SU-DHL-6 (cell line): ENCODE measurements around the gene KMT5B.

Source experiments
- H2AFZ ChIP-seq: fragments of 200-600 bp; sonication (generic); 2 replicates; pipeline ENCODE4 v1.6.1; 2014; ENCODE audit warnings: low read depth, mild to moderate bottlenecking, moderate library complexity, mixed read lengths, antibody characterized with exemption, low read length; ENCODE audit not compliant: severe bottlenecking
- H3F3A ChIP-seq: fragments of 200-600 bp; shearing (Covaris generic); 2 replicates; pipeline ENCODE4 v1.6.0; 2016; ENCODE audit warnings: antibody characterized with exemption, mild to moderate bottlenecking; ENCODE audit not compliant: insufficient read depth
- H3K27ac ChIP-seq: fragments of 200-600 bp; sonication (generic); 2 replicates; pipeline ENCODE4 v1.5.1; 2016; ENCODE audit warnings: low read depth, mild to moderate bottlenecking, low read length, moderate library complexity, mixed read lengths
- H3K27me3 ChIP-seq: fragments of 200-600 bp; sonication (generic), shearing (Covaris generic); 2 replicates; pipeline ENCODE4 v1.6.0; 2014; ENCODE audit warnings: mild to moderate bottlenecking, low read length
- H3K36me3 ChIP-seq: fragments of 200-600 bp; sonication (generic); 2 replicates; pipeline ENCODE4 v1.6.1; 2014; ENCODE audit warnings: mild to moderate bottlenecking, low read length, mixed read lengths
- H3K4me2 ChIP-seq: fragments of 300-600, 200-600 bp; shearing (Covaris generic), sonication (generic); 2 replicates; pipeline ENCODE4 v1.6.0; 2014; ENCODE audit warnings: low read length, low read depth, mild to moderate bottlenecking; ENCODE audit not compliant: poor library complexity, severe bottlenecking
- H3K4me3 ChIP-seq: fragments of 200-600 bp; sonication (generic); 2 replicates; pipeline ENCODE4 v1.5.1; 2014; ENCODE audit warnings: antibody characterized with exemption, low read length, mild to moderate bottlenecking, mixed read lengths; ENCODE audit not compliant: insufficient read depth, poor library complexity, severe bottlenecking
- H3K79me2 ChIP-seq: fragments of 200-600 bp; sonication (generic); 2 replicates; pipeline ENCODE4 v1.6.1; 2014; ENCODE audit warnings: mild to moderate bottlenecking, low read length, moderate library complexity; ENCODE audit not compliant: insufficient read depth
- H3K9ac ChIP-seq: fragments of 200-600 bp; sonication (generic); 2 replicates; pipeline ENCODE4 v1.7.0; 2014; ENCODE audit warnings: mild to moderate bottlenecking, low read length
- H3K9me2 ChIP-seq: fragments of 200-600 bp; sonication (generic); replicated peaks from 2 replicates; pipeline ENCODE4 v1.6.1; 2014; ENCODE audit warnings: low read length; ENCODE audit not compliant: insufficient read depth
- H3K9me3 ChIP-seq: fragments of 200-600 bp; sonication (generic); 2 replicates; pipeline ENCODE4 v1.6.1; 2014; ENCODE audit warnings: low read length, mixed read lengths; ENCODE audit not compliant: insufficient read depth
- H4K20me1 ChIP-seq: fragments of 200-600 bp; sonication (generic); 2 replicates; pipeline ENCODE4 v1.6.1; 2014; ENCODE audit warnings: low read depth, mild to moderate bottlenecking, antibody characterized with exemption, low read length, moderate library complexity, mixed read lengths
- EZH2phosphoT487 ChIP-seq: fragments of 200-600 bp; sonication (generic), shearing (Covaris generic); conservative IDR thresholded peaks from 2 replicates; pipeline ENCODE4 v1.6.1; 2018; ENCODE audit warnings: mild to moderate bottlenecking, antibody characterized with exemption, low read length, moderate library complexity, mixed read lengths
- TF ChIP-seq, protein P1 (sequence below): fragments of 200-600 bp; sonication (generic); IDR thresholded peaks from one replicate; pipeline ENCODE4 v1.5.1; 2017; ENCODE audit warnings: antibody characterized with exemption, mild to moderate bottlenecking, low read length, moderate library complexity; ENCODE audit not compliant: insufficient read depth, poor library complexity, severe bottlenecking

The KMT5B gene

DNA sequence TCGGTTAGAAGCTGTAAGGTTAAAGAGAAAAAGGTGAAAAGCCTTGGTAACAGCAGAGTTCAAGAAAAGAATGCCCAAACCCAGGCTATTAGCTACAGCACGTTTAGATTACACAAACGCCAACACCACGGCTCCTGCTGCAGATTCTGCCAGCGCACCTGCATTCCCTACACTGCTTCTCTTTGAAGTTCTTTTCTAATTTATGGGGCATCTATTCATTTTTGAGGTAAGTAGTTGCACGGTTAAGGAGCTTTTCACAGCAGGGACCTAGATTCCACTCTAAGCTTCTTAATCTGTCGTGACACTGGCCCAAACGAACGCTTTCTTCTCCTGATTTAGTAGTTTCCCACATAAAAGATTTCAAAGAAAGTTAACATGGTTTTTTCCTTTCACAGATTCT is 53.9 kb downstream of the KMT5B start:
- Histone ChIP-seq H3K4me3 (no peak overlapping the region), H3K9me2 (no peaks in the 10 kb centered on the region), H3K9me3 (no peaks in the 10 kb centered on the region), H2AFZ (no peak overlapping the region), H4K20me1 (no peaks in the 10 kb centered on the region), H3F3A (no peaks in the 10 kb centered on the region), H3K9ac (no peak overlapping the region), H3K79me2 (no peaks in the 10 kb centered on the region), H3K27ac (no peak overlapping the region), H3K36me3 (no peaks in the 10 kb centered on the region), H3K4me2 (no peak overlapping the region), H3K27me3 (no peaks in the 10 kb centered on the region)
- TF ChIP-seq, protein P1, sequence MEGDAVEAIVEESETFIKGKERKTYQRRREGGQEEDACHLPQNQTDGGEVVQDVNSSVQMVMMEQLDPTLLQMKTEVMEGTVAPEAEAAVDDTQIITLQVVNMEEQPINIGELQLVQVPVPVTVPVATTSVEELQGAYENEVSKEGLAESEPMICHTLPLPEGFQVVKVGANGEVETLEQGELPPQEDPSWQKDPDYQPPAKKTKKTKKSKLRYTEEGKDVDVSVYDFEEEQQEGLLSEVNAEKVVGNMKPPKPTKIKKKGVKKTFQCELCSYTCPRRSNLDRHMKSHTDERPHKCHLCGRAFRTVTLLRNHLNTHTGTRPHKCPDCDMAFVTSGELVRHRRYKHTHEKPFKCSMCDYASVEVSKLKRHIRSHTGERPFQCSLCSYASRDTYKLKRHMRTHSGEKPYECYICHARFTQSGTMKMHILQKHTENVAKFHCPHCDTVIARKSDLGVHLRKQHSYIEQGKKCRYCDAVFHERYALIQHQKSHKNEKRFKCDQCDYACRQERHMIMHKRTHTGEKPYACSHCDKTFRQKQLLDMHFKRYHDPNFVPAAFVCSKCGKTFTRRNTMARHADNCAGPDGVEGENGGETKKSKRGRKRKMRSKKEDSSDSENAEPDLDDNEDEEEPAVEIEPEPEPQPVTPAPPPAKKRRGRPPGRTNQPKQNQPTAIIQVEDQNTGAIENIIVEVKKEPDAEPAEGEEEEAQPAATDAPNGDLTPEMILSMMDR, result no peak
- no peak for TF ChIP-seq EZH2phosphoT487

DNA sequence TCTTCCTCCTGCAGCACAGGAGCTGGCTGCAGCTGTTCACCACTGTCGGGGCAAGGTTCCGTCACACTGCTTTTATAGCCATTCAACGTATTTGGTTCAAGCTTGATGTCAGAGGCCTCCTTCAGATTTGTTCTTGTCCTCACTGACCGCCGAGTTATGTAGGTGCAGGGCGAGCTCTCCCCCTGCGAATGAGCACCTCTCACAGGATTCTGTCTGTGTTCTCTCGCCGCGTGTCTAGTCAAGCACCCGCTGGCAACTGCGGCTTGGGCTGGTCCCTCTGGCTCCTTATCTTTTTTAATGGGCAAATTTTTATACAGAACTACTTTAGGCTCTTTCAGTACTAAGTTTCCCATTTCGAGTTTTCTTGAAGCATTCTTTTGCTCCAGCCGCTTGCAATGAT is 54.5 kb downstream of the KMT5B start:
- no peaks in the 10 kb centered on the region for H3K9me2 ChIP-seq
- H3K27me3 ChIP-seq, result no peaks in the 10 kb centered on the region
- no peaks in the 10 kb centered on the region for H3F3A ChIP-seq
- H3K27ac ChIP-seq, result no peak overlapping the region
- H3K4me3 ChIP-seq, result no peak overlapping the region
- H3K36me3 ChIP-seq, result no peaks in the 10 kb centered on the region
- TF ChIP-seq, protein P1, result no peak
- TF ChIP-seq EZH2phosphoT487, result no peak
- no peaks in the 10 kb centered on the region for H3K79me2 ChIP-seq
- H3K9me3 ChIP-seq, result no peaks in the 10 kb centered on the region
- H4K20me1 ChIP-seq, result no peaks in the 10 kb centered on the region
- no peak overlapping the region for H3K4me2 ChIP-seq
- H2AFZ ChIP-seq, result no peak overlapping the region
- H3K9ac ChIP-seq, result no peak overlapping the region

DNA sequence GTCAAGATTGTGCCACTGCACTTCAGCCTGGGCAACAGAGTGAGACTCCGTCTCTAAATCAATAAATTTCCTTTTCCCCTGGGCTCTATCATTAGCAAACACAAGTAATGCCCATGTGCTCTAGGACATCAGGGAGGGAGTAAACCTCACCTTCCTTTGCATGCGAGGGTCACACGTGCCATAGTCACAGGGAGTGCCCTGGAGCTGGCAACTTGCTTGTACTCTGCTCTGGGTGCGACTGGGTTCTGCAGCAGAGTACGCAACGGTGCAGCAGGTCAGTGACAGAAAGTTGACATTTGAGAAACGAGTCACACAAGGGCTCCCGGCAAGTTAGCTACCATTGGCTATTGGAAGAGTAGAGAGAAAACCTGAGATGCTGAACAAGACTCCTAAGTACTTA is 59.4 kb downstream of the KMT5B start:
- TF ChIP-seq EZH2phosphoT487, result no peak
- TF ChIP-seq, protein P1, result no peak
- Histone ChIP-seq H3K27me3 (no peaks in the 10 kb centered on the region), H3K9ac (no peak overlapping the region), H3K79me2 (no peaks in the 10 kb centered on the region), H3F3A (no peaks in the 10 kb centered on the region), H3K4me2 (no peak overlapping the region), H4K20me1 (no peaks in the 10 kb centered on the region), H3K9me3 (no peaks in the 10 kb centered on the region), H3K36me3 (no peaks in the 10 kb centered on the region), H2AFZ (no peak overlapping the region), H3K27ac (no peak overlapping the region), H3K9me2 (no peaks in the 10 kb centered on the region), H3K4me3 (no peak overlapping the region)

DNA sequence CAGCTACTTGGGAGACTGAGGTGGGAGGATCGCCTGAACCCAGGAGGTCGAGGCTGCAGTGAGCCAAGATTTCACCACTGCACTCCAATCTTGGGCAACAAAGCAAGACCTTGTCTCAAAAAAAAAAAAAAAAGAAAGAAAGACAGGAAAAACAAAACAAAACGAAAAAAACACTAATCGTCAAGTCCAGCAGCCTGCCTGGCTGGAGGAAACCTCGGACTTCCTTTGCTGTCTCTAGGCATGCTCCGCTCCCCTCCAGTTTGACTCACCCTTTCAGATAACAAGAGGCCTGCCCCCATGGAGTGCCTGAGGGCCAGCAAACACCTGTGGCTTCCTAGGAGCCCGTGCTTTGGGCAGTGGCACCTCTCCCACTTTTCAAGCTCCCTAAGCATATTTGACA is 63.1 kb downstream of the KMT5B start:
- Histone ChIP-seq H3F3A (no peaks in the 10 kb centered on the region), H2AFZ (no peak overlapping the region), H3K27ac (no peak overlapping the region), H3K9ac (no peak overlapping the region), H3K9me2 (no peaks in the 10 kb centered on the region), H3K9me3 (no peaks in the 10 kb centered on the region), H3K79me2 (no peaks in the 10 kb centered on the region), H3K4me3 (no peak overlapping the region), H3K27me3 (no peaks in the 10 kb centered on the region), H3K36me3 (no peaks in the 10 kb centered on the region), H4K20me1 (no peaks in the 10 kb centered on the region), H3K4me2 (no peak overlapping the region)
- no peak for TF ChIP-seq EZH2phosphoT487
- TF ChIP-seq, protein P1, result no peak
